Natural killer cell (primary cell): Measurements from ENCODE around the gene HS3ST3A1. TPM values are rescaled to one million over a fixed set of nuclear protein-coding genes. Genes with fewer than 3 reads are reported as not detected.

ENCODE experiments used
- ATAC-seq, 3 donors: fragments of 150-1000 bp in 2 of 3; fragments of 200-7000 bp in 1 of 3; cut with Tn5 transposase; 1 replicate in 1 of 3; 2 replicates in 2 of 3; pipeline ENCODE4 v1.10.0; 2021; ENCODE audit warnings: mild to moderate bottlenecking in 2 of 3, moderate library complexity in 2 of 3
- DNase-seq, 2 donors: peaks; one replicate each; pipeline versions ENCODE4 v3.0.0 to v3.0.0-alpha.2; 2013 to 2021; ENCODE audit warnings: mixed read lengths in 1 of 2
- H3K27ac ChIP-seq: one replicate; pipeline ENCODE4 v1.5.1; 2013; ENCODE audit warnings: mild to moderate bottlenecking, low read length
- H3K27me3 ChIP-seq: one replicate; pipeline ENCODE4 v1.6.1; 2013; ENCODE audit warnings: low read length; ENCODE audit not compliant: control insufficient read depth, insufficient read depth
- H3K36me3 ChIP-seq: one replicate; pipeline ENCODE4 v1.6.1; 2013; ENCODE audit warnings: low read length; ENCODE audit not compliant: control insufficient read depth, insufficient read depth
- H3K4me1 ChIP-seq: one replicate; pipeline ENCODE4 v1.6.1; 2013; ENCODE audit warnings: low read length; ENCODE audit not compliant: control insufficient read depth, insufficient read depth
- H3K4me3 ChIP-seq: one replicate; pipeline ENCODE4 v1.5.1; 2013; ENCODE audit warnings: low read length
- H3K9me3 ChIP-seq: one replicate; pipeline ENCODE4 v1.6.1; 2013; ENCODE audit warnings: low read length; ENCODE audit not compliant: control insufficient read depth, insufficient read depth
- H3K27ac Mint-ChIP-seq, 2 donors: one replicate each; pipeline ENCODE4 v1.8.0; 2022; ENCODE audit warnings: mild to moderate bottlenecking in 2 of 2, mixed read lengths in 2 of 2, moderate library complexity in 1 of 2
- H3K27me3 Mint-ChIP-seq, 2 donors: one replicate each; pipeline ENCODE4 v1.8.0; 2022; ENCODE audit warnings: low read depth in 2 of 2, mixed read lengths in 2 of 2
- H3K36me3 Mint-ChIP-seq: one replicate; pipeline ENCODE4 v1.8.0; 2022; ENCODE audit warnings: mixed read lengths
- H3K4me1 Mint-ChIP-seq, 2 donors: one replicate each; pipeline ENCODE4 v1.8.0; 2022; ENCODE audit warnings: mixed read lengths in 2 of 2
- H3K4me3 Mint-ChIP-seq: one replicate; pipeline ENCODE4 v1.8.0; 2022; ENCODE audit warnings: mild to moderate bottlenecking, moderate library complexity, mixed read lengths
- H3K9me3 Mint-ChIP-seq, 2 donors: one replicate each; pipeline ENCODE4 v1.8.0; 2022; ENCODE audit warnings: mixed read lengths in 2 of 2
- WGBS: methylation state at CpG from one replicate; pipeline ENCODE4 v1.1.7; 2013; ENCODE audit warnings: missing lambda C conversion rate; ENCODE audit not compliant: insufficient coverage; 5-methylcytosine and 5-hydroxymethylcytosine counted together
- intact Hi-C: fragments of 100-400 bp; cut with micrococcal nuclease; formaldehyde crosslinking; loops from one replicate; pipeline ENCODE4 v1.14.2; 2022
- total RNA-seq, 4 donors: library from RNA; stranded (reverse); fragments of 120-200 nt in 1 of 4; gene quantifications; one replicate each; pipeline versions ENCODE4 v1.2.3 to v1.2.4, GENCODE V29; 2013 to 2022
- TF ChIP-seq, protein P1 (sequence below): fragments of 200-600 bp; IDR thresholded peaks from one replicate; pipeline ENCODE4 v1.8.0; 2022; ENCODE audit warnings: antibody characterized with exemption

Gene HS3ST3A1
- total RNA-seq, 3 donors from 2014 or later (not counting 1 experiment from before 2014, with no cell fraction given), result 1.6 to 2.5 TPM; not detected in 1

DNA sequence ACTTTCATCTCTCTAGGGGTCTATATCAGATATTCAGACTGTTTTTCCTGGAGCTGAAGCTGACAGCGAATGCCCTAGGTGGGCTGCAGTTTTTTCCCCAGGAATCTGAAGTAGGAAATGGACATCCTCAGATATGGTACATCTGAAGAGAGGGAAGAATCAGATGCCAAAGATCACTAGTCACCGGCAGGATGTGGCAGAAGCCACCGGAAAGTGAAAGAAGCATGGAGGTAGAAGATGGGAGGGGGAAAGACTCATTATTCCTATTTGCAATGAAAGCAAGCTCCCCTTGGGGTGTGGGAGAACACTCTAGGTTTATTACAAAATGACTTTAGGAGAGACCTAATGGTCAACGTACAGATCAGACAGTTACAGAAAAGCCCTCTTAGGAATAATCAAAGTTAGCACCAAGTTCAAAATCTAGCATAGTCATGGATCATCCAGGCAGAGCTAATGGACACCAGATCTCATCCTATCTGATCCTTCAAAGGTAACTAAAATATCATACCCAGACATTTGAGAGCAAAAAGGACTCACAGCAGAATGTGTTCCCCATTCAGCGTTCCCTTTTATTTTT is 110.7 kb downstream of the HS3ST3A1 start:
- H3K4me1 Mint-ChIP-seq, result no peaks in the 10 kb centered on the region
- Histone ChIP-seq H3K27me3 (no peaks in the 10 kb centered on the region), H3K27ac (no peak overlapping the region), H3K9me3 (no peaks in the 10 kb centered on the region), H3K36me3 (no peaks in the 10 kb centered on the region), H3K4me3 (no peak overlapping the region), H3K4me1 (no peaks in the 10 kb centered on the region)
- H3K4me3 Mint-ChIP-seq, result no peak overlapping the region
- peaks cover 0 to 3% of the 10 kb centered on the region in 2 donors for H3K27me3 Mint-ChIP-seq
- H3K9me3 Mint-ChIP-seq, result peaks cover 0 to 4% of the 10 kb centered on the region in 2 donors
- no peak for DNase-seq
- H3K27ac Mint-ChIP-seq, result no peak overlapping the region
- H3K36me3 Mint-ChIP-seq, result no peaks in the 10 kb centered on the region
- intact Hi-C loops, result no loop called here
- TF ChIP-seq, protein P1, sequence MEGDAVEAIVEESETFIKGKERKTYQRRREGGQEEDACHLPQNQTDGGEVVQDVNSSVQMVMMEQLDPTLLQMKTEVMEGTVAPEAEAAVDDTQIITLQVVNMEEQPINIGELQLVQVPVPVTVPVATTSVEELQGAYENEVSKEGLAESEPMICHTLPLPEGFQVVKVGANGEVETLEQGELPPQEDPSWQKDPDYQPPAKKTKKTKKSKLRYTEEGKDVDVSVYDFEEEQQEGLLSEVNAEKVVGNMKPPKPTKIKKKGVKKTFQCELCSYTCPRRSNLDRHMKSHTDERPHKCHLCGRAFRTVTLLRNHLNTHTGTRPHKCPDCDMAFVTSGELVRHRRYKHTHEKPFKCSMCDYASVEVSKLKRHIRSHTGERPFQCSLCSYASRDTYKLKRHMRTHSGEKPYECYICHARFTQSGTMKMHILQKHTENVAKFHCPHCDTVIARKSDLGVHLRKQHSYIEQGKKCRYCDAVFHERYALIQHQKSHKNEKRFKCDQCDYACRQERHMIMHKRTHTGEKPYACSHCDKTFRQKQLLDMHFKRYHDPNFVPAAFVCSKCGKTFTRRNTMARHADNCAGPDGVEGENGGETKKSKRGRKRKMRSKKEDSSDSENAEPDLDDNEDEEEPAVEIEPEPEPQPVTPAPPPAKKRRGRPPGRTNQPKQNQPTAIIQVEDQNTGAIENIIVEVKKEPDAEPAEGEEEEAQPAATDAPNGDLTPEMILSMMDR, result no peak
- ATAC-seq, result no peak
- 39% methylated on average over 4 of the region's 5 CpGs for WGBS

DNA sequence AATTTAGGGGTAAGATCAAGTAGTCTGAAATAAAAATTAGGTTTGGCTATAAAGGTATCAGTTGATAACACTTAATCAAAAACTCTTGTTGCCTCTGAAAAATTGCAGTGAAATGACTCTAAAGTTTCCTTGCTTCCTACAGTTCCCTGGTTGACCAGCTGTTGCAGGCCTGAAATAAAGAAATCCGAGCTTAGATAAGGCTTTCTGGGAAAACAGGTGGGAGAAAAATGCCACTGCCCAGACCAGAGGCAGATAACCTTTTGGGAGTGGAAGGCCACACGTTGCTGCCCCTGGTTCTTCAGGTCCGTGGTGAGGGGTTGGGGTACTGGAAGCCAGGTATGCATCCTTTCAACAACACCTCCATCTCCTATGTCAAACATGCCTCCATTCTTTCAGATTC is 111.3 kb downstream of the HS3ST3A1 start:
- no peaks in the 10 kb centered on the region for H3K9me3 ChIP-seq
- Mint-ChIP-seq H3K4me1 (no peaks in the 10 kb centered on the region), H3K27ac (no peak overlapping the region), H3K36me3 (no peaks in the 10 kb centered on the region), H3K4me3 (no peak overlapping the region), H3K27me3 (peaks cover 0 to 3% of the 10 kb centered on the region in 2 donors), H3K9me3 (peaks cover 0 to 4% of the 10 kb centered on the region in 2 donors)
- no peaks in the 10 kb centered on the region for H3K27me3 ChIP-seq
- H3K4me3 ChIP-seq, result no peak overlapping the region
- ATAC-seq, result no peak
- intact Hi-C loops, result no loop called here
- no peak overlapping the region for H3K27ac ChIP-seq
- TF ChIP-seq, protein P1, result no peak
- WGBS, result 57% methylated on average over 3 of the region's 3 CpGs
- no peaks in the 10 kb centered on the region for H3K4me1 ChIP-seq
- no peak for DNase-seq
- no peaks in the 10 kb centered on the region for H3K36me3 ChIP-seq

DNA sequence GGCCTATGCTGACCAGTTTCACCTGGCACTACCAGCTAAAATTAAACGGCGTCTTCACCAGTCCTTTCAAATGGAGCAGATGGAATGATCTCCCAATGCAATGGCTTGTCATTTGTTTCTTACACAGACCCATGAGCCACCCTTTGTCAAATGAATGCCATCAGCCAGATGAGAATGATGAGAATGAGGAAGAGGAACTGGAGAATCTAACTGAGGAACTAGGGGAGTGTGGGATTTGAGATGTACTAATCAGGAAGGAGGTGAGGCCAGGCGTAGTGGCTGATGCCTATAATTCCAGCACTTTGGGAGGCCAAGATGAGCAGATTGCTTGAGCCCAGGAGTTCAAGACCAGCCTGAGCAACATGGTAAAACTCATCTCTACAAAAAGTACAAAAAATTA is 116.4 kb downstream of the HS3ST3A1 start:
- Mint-ChIP-seq H3K27ac (no peak overlapping the region), H3K36me3 (peaks cover 3% of the 10 kb centered on the region), H3K4me1 (no peaks in the 10 kb centered on the region), H3K27me3 (peaks cover 0 to 3% of the 10 kb centered on the region in 2 donors), H3K9me3 (peaks cover 0 to under 1% of the 10 kb centered on the region in 2 donors), H3K4me3 (no peak overlapping the region)
- H3K27ac ChIP-seq, result no peak overlapping the region
- TF ChIP-seq, protein P1, result no peak
- no peaks in the 10 kb centered on the region for H3K4me1 ChIP-seq
- ATAC-seq, result no peak
- H3K36me3 ChIP-seq, result no peaks in the 10 kb centered on the region
- H3K4me3 ChIP-seq, result no peak overlapping the region
- DNase-seq, result no peak
- 100% methylated on average over 3 of the region's 3 CpGs for WGBS
- intact Hi-C loops, result no loop called here
- peaks cover 7% of the 10 kb centered on the region for H3K9me3 ChIP-seq
- H3K27me3 ChIP-seq, result no peaks in the 10 kb centered on the region

DNA sequence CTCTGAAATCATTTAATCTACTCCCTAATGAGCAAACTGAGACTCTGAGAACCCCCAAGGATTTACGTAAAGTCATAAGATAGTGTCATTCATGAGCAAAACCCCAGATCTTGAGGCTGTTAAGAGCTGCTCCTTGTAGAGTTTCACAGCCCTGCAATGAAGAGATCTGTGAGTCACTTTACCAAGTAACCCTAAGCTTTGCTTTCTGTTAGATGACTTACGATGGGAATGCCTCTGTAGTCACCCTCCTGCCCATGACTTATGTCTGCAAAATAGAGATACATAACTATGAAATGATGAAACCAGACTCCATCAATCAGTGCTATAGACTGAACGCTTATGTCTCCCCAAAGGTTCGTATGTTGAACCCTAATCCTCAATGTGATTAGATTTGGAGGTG is 117.7 kb downstream of the HS3ST3A1 start:
- DNase-seq, result no peak
- 97% methylated on average over 4 of the region's 4 CpGs for WGBS
- Mint-ChIP-seq H3K27me3 (no peaks in the 10 kb centered on the region), H3K9me3 (peaks cover 3 to 6% of the 10 kb centered on the region in 2 donors), H3K27ac (no peak overlapping the region), H3K4me3 (no peak overlapping the region), H3K4me1 (no peaks in the 10 kb centered on the region), H3K36me3 (peaks cover 9% of the 10 kb centered on the region)
- Histone ChIP-seq H3K27ac (no peak overlapping the region), H3K9me3 (peaks cover 7% of the 10 kb centered on the region), H3K27me3 (no peaks in the 10 kb centered on the region), H3K4me1 (no peaks in the 10 kb centered on the region), H3K36me3 (no peaks in the 10 kb centered on the region), H3K4me3 (no peak overlapping the region)
- intact Hi-C loops, result no loop called here
- no peak for ATAC-seq
- TF ChIP-seq, protein P1, result no peak
